ENCODE measurements around the gene TBX18.

TBX18 gene

DNA sequence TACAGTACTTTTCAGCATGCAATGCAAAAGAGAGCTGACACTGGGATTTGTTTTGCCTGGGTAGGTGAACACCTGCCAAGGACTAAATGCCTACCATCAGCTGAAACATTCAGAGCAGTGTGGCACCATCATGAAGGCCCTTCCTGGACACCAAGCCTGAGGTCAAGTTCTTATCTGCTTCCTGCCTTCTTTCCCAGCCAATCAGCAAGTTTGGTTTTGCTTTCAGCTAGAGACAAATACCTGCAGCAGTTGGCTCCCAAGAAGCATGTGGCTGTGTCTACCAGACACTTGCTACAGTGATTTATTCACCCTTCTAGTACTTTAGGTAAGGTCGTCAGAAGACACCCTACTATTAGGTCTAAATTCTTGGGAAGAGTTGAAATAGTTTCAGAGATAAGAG is 112.8 kb downstream of the TBX18 start:
- Histone ChIP-seq H3K36me3 (ENCODE audit: insufficient read depth, low read length) (0 out of 2 replicates have a peak, but pooled peaks cover 4% of the 10 kb centered on the region), H3K4me3 (ENCODE audit: low read depth, low read length) (no peak overlapping the region), H3K27ac (ENCODE audit: low read depth, low read length) (peak overlapping the region; percentile 76), H3K79me2 (ENCODE audit: control insufficient read depth, insufficient read depth, low read length, unreplicated experiment) (no peaks in the 10 kb centered on the region), H3K4me1 (ENCODE audit: control insufficient read depth, insufficient read depth, low read length, unreplicated experiment) (peaks cover 25% of the 10 kb centered on the region), H2AFZ (ENCODE audit: low read length, unreplicated experiment) (no peak overlapping the region), H3K27me3 (ENCODE audit: insufficient read depth, low read length) (no peaks in the 10 kb centered on the region)

- Histone ChIP-seq H3K27me3 (ENCODE audit: insufficient read depth, low read length) (no peaks in the 10 kb centered on the region), H3K79me2 (ENCODE audit: control insufficient read depth, insufficient read depth, low read length, unreplicated experiment) (no peaks in the 10 kb centered on the region), H3K4me1 (ENCODE audit: control insufficient read depth, insufficient read depth, low read length, unreplicated experiment) (peaks cover 56% of the 10 kb centered on the region)
Observed at GRCh38 chr6:84648444-84648843, 116.0 kb downstream of the TBX18 start.

GRCh38 chr6:84645563-84646266 is 118.7 kb downstream of the TBX18 start:
- H3K79me2 ChIP-seq (ENCODE audit: control insufficient read depth, insufficient read depth, low read length, unreplicated experiment), result no peaks in the 10 kb centered on the region
- no peaks in the 10 kb centered on the region for H3K27me3 ChIP-seq (ENCODE audit: insufficient read depth, low read length)
- H3K27ac ChIP-seq (ENCODE audit: low read depth, low read length), result peak overlapping the region; percentile 78
- H2AFZ ChIP-seq (ENCODE audit: low read length, unreplicated experiment), result no peak overlapping the region
- H3K4me1 ChIP-seq (ENCODE audit: control insufficient read depth, insufficient read depth, low read length, unreplicated experiment), result peaks cover 37% of the 10 kb centered on the region
- H3K36me3 ChIP-seq (ENCODE audit: insufficient read depth, low read length), result 0 out of 2 replicates have a peak, but pooled peaks cover 4% of the 10 kb centered on the region
- H3K4me3 ChIP-seq (ENCODE audit: low read depth, low read length), result peak overlapping the region; percentile 49

More at GRCh38 chr6:84648444-84648843, 116.0 kb downstream of the TBX18 start:
- H2AFZ ChIP-seq (ENCODE audit: low read length, unreplicated experiment), result no peak overlapping the region
- H3K4me3 ChIP-seq (ENCODE audit: low read depth, low read length), result no peak overlapping the region
- H3K27ac ChIP-seq (ENCODE audit: low read depth, low read length), result no peak overlapping the region
- 0 out of 2 replicates have a peak, but pooled peaks cover 4% of the 10 kb centered on the region for H3K36me3 ChIP-seq (ENCODE audit: insufficient read depth, low read length)

- Histone ChIP-seq H3K27me3 (ENCODE audit: insufficient read depth, low read length) (no peaks in the 10 kb centered on the region), H3K4me3 (ENCODE audit: low read depth, low read length) (peak overlapping the region; percentile 49), H3K27ac (ENCODE audit: low read depth, low read length) (peak overlapping the region; percentile 78), H2AFZ (ENCODE audit: low read length, unreplicated experiment) (peak overlapping the region; percentile 29), H3K4me1 (ENCODE audit: control insufficient read depth, insufficient read depth, low read length, unreplicated experiment) (peaks cover 37% of the 10 kb centered on the region), H3K79me2 (ENCODE audit: control insufficient read depth, insufficient read depth, low read length, unreplicated experiment) (no peaks in the 10 kb centered on the region), H3K36me3 (ENCODE audit: insufficient read depth, low read length) (0 out of 2 replicates have a peak, but pooled peaks cover 4% of the 10 kb centered on the region)
Observed at GRCh38 chr6:84645000-84645399, 119.4 kb downstream of the TBX18 start.

DNA sequence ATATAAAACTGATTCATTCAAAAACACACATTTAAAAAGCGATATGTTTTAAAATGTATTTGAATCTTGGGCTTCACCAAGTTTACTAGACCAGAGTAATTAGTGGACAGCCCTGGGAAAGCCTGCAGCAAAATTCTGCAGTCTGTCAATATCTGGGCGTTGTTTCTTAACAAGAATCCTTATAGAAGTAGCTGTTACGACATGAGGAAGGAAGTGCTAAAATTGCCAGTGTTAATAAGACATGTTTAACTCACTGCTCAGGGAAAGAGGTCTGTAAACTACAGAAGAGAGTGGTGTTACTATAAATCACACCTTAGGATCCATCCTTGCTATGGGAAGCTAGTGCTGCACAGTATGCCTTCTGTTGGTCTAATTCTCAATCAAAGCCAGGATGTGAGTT is 120.6 kb downstream of the TBX18 start:
- H2AFZ ChIP-seq (ENCODE audit: low read length, unreplicated experiment), result no peak overlapping the region
- H3K36me3 ChIP-seq (ENCODE audit: insufficient read depth, low read length), result 0 out of 2 replicates have a peak, but pooled peaks cover 4% of the 10 kb centered on the region
- no peaks in the 10 kb centered on the region for H3K79me2 ChIP-seq (ENCODE audit: control insufficient read depth, insufficient read depth, low read length, unreplicated experiment)
- peaks cover 43% of the 10 kb centered on the region for H3K4me1 ChIP-seq (ENCODE audit: control insufficient read depth, insufficient read depth, low read length, unreplicated experiment)
- H3K27ac ChIP-seq (ENCODE audit: low read depth, low read length), result no peak overlapping the region
- no peaks in the 10 kb centered on the region for H3K27me3 ChIP-seq (ENCODE audit: insufficient read depth, low read length)
- H3K4me3 ChIP-seq (ENCODE audit: low read depth, low read length), result no peak overlapping the region

GRCh38 chr6:84641076-84641475 is 123.3 kb downstream of the TBX18 start:
- no peaks in the 10 kb centered on the region for H3K79me2 ChIP-seq (ENCODE audit: control insufficient read depth, insufficient read depth, low read length, unreplicated experiment)
- H3K36me3 ChIP-seq (ENCODE audit: insufficient read depth, low read length), result no peaks in the 10 kb centered on the region
- H3K27ac ChIP-seq (ENCODE audit: low read depth, low read length), result no peak overlapping the region
- H3K4me1 ChIP-seq (ENCODE audit: control insufficient read depth, insufficient read depth, low read length, unreplicated experiment), result peaks cover 36% of the 10 kb centered on the region
- H3K4me3 ChIP-seq (ENCODE audit: low read depth, low read length), result no peak overlapping the region
- no peak overlapping the region for H2AFZ ChIP-seq (ENCODE audit: low read length, unreplicated experiment)
- H3K27me3 ChIP-seq (ENCODE audit: insufficient read depth, low read length), result no peaks in the 10 kb centered on the region

GRCh38 chr6:84639396-84639795 is 125.0 kb downstream of the TBX18 start:
- Histone ChIP-seq H3K27ac (ENCODE audit: low read depth, low read length) (no peak overlapping the region), H3K79me2 (ENCODE audit: control insufficient read depth, insufficient read depth, low read length, unreplicated experiment) (no peaks in the 10 kb centered on the region), H2AFZ (ENCODE audit: low read length, unreplicated experiment) (no peak overlapping the region), H3K4me3 (ENCODE audit: low read depth, low read length) (no peak overlapping the region), H3K36me3 (ENCODE audit: insufficient read depth, low read length) (no peaks in the 10 kb centered on the region), H3K4me1 (ENCODE audit: control insufficient read depth, insufficient read depth, low read length, unreplicated experiment) (peaks cover 27% of the 10 kb centered on the region), H3K27me3 (ENCODE audit: insufficient read depth, low read length) (no peaks in the 10 kb centered on the region)

- Histone ChIP-seq H3K27ac (ENCODE audit: low read depth, low read length) (no peak overlapping the region), H2AFZ (ENCODE audit: low read length, unreplicated experiment) (no peak overlapping the region), H3K4me3 (ENCODE audit: low read depth, low read length) (no peak overlapping the region), H3K79me2 (ENCODE audit: control insufficient read depth, insufficient read depth, low read length, unreplicated experiment) (no peaks in the 10 kb centered on the region), H3K4me1 (ENCODE audit: control insufficient read depth, insufficient read depth, low read length, unreplicated experiment) (peaks cover 16% of the 10 kb centered on the region), H3K36me3 (ENCODE audit: insufficient read depth, low read length) (no peaks in the 10 kb centered on the region), H3K27me3 (ENCODE audit: insufficient read depth, low read length) (no peaks in the 10 kb centered on the region)
Observed at GRCh38 chr6:84638286-84638685, 126.1 kb downstream of the TBX18 start.
